HCT116 (cell line): ENCODE data around the gene SEC24D. TPM values are rescaled to one million over a fixed set of nuclear protein-coding genes. Genes with fewer than 3 reads are reported as not detected.

Experiments
- ATAC-seq: fragments of 200-7000 bp; cut with Tn5 transposase; 2 replicates; pipeline ENCODE4 v1.9.1; 2020; ENCODE audit warnings: mild to moderate bottlenecking, moderate library complexity
- BruUV-seq: library from RNA; stranded (reverse); fragments of 400-500 nt; replicated peaks from 2 replicates; lab custom pipeline; 2021; lab: Mats Ljungman, UMichigan
- CTCF ChIA-PET: fragments of 300-600 bp; sonication (Branson Sonifier 250); formaldehyde crosslinking; loops from one replicate; lab custom pipeline; 2021; ENCODE audit warnings: antibody characterized with exemption; lab: Charles Lee
- POLR2A ChIA-PET: fragments of 300-600, 350-600 bp; sonication (Branson Sonifier 250); formaldehyde crosslinking; loops from one replicate; lab custom pipeline; 2021; ENCODE audit warnings: antibody characterized with exemption; lab: Charles Lee
- RAD21 ChIA-PET, 2 experiments: fragments of 300-600 bp; sonication (Branson Sonifier 250); formaldehyde crosslinking; loops; one replicate each; lab custom pipeline; 2023; ENCODE audit warnings: low total read pairs in 2 of 2; ENCODE audit not compliant: uncharacterized antibody in 2 of 2, unreplicated experiment in 2 of 2, low non-redundant PET in 1 of 2; lab: Charles Lee
- DNase-seq: peaks from one replicate; pipeline ENCODE4 v3.0.0-alpha.2; 2010; ENCODE audit warnings: low read depth, low spot score
- H2AFZ ChIP-seq: fragments of 200-600 bp; shearing (Covaris generic), sonication (generic); 2 replicates; pipeline ENCODE4 v1.6.1; 2017; ENCODE audit warnings: low read depth, mixed run types, mixed read lengths, antibody characterized with exemption, low read length; ENCODE audit not compliant: poor library complexity, severe bottlenecking
- H3K27ac ChIP-seq: 2 replicates; pipeline ENCODE4 v1.5.1; 2012; ENCODE audit warnings: low read depth, low read length
- H3K27me3 ChIP-seq: fragments of 200-600 bp; sonication (generic); 2 replicates; pipeline ENCODE4 v1.6.1; 2016; ENCODE audit warnings: mixed run types, low read length, mixed read lengths; ENCODE audit not compliant: insufficient read depth
- H3K36me3 ChIP-seq, 2 experiments: fragments of 200-500 bp in 1 of 2; fragments of 200-600 bp in 1 of 2; sonication (Bioruptor generic) in 1 of 2; sonication (generic) in 1 of 2; 2 replicates each; pipeline versions ENCODE4 v1.5.1 to v1.6.1; 2014 to 2016; ENCODE audit warnings: low read length in 2 of 2, inconsistent platforms in 1 of 2, mixed read lengths in 1 of 2, mixed run types in 1 of 2; ENCODE audit not compliant: insufficient read depth in 2 of 2, control insufficient read depth in 1 of 2
- H3K4me1 ChIP-seq, 2 experiments: fragments of 200-600 bp in 1 of 2; sonication (generic) in 1 of 2; 2 replicates each; pipeline versions ENCODE4 v1.5.1 to v1.6.1; 2012 to 2017; ENCODE audit warnings: low read length in 2 of 2, inconsistent platforms in 1 of 2, mild to moderate bottlenecking in 1 of 2, mixed read lengths in 1 of 2, mixed run types in 1 of 2, moderate library complexity in 1 of 2; ENCODE audit not compliant: insufficient read depth in 2 of 2, control insufficient read depth in 1 of 2
- H3K4me2 ChIP-seq: fragments of 200-600 bp; sonication (generic); 2 replicates; pipeline ENCODE4 v1.6.1; 2017; ENCODE audit warnings: mixed run types, low read length, mixed read lengths
- H3K4me3 ChIP-seq, 2 experiments: fragments of 200-600 bp in 1 of 2; sonication (generic) in 1 of 2; replicated peaks in 1 of 2; 2 replicates each; pipeline ENCODE4 v1.5.1; 2011 to 2016; ENCODE audit warnings: low read length in 2 of 2, control low read depth in 1 of 2, low read depth in 1 of 2, mild to moderate bottlenecking in 1 of 2, mixed read lengths in 1 of 2, mixed run types in 1 of 2
- H3K79me2 ChIP-seq: fragments of 200-600 bp; sonication (generic); 2 replicates; pipeline ENCODE4 v1.6.1; 2017; ENCODE audit warnings: mild to moderate bottlenecking, mixed run types, low read length, moderate library complexity, mixed read lengths; ENCODE audit not compliant: insufficient read depth
- H3K9ac ChIP-seq: fragments of 200-600 bp; sonication (generic); 2 replicates; pipeline ENCODE4 v1.6.1; 2016; ENCODE audit warnings: low read length, mixed read lengths
- H3K9me2 ChIP-seq: fragments of 200-600 bp; sonication (generic), shearing (Covaris generic); 2 replicates; pipeline ENCODE4 v1.6.1; 2017; ENCODE audit warnings: mixed run types, mild to moderate bottlenecking, moderate library complexity; ENCODE audit not compliant: insufficient read depth
- H3K9me3 ChIP-seq, 2 experiments: fragments of 200-500 bp in 1 of 2; fragments of 200-600 bp in 1 of 2; sonication (Bioruptor generic) in 1 of 2; sonication (generic) in 1 of 2; 2 replicates each; pipeline ENCODE4 v1.6.1; 2014 to 2017; ENCODE audit warnings: low read length in 2 of 2, mixed read lengths in 2 of 2, inconsistent platforms in 1 of 2, low read depth in 1 of 2, mild to moderate bottlenecking in 1 of 2, mixed run types in 1 of 2, moderate library complexity in 1 of 2; ENCODE audit not compliant: control insufficient read depth in 1 of 2, insufficient read depth in 1 of 2
- H4K20me1 ChIP-seq: fragments of 200-600 bp; sonication (generic), shearing (Covaris generic); 2 replicates; pipeline ENCODE4 v1.6.1; 2017; ENCODE audit warnings: mixed run types, mild to moderate bottlenecking, moderate library complexity; ENCODE audit not compliant: insufficient read depth
- ATF3 ChIP-seq: IDR thresholded peaks from 2 replicates; pipeline ENCODE4 v1.6.1; 2012
- CEBPB ChIP-seq: IDR thresholded peaks from 2 replicates; pipeline ENCODE4 v1.6.1; 2012; ENCODE audit warnings: low read depth
- CTCF ChIP-seq, 3 experiments: fragments of 200-600 bp in 1 of 3; sonication (generic) in 1 of 3; IDR thresholded peaks in 2 of 3; conservative IDR thresholded peaks in 1 of 3; 2 replicates each; pipeline ENCODE4 v1.5.1; 2012 to 2017; ENCODE audit warnings: low read depth in 2 of 3, low read length in 2 of 3, antibody characterized with exemption in 1 of 3, borderline replicate concordance in 1 of 3, control low read depth in 1 of 3, mild to moderate bottlenecking in 1 of 3, mixed read lengths in 1 of 3, mixed run types in 1 of 3, moderate library complexity in 1 of 3; ENCODE audit not compliant: insufficient read depth in 1 of 3
- EGR1 ChIP-seq: IDR thresholded peaks from 2 replicates; pipeline ENCODE4 v1.6.1; 2012; ENCODE audit warnings: low read depth
- EZH2phosphoT487 ChIP-seq: fragments of 200-600 bp; IDR thresholded peaks from 2 replicates; pipeline ENCODE4 v1.6.1; 2018; ENCODE audit warnings: antibody characterized with exemption, borderline replicate concordance
- FOSL1 ChIP-seq: IDR thresholded peaks from 2 replicates; pipeline ENCODE4 v1.6.1; 2012; ENCODE audit warnings: low read depth
- JUND ChIP-seq: IDR thresholded peaks from 2 replicates; pipeline ENCODE4 v1.6.1; 2012
- SIN3A ChIP-seq: IDR thresholded peaks from 2 replicates; pipeline ENCODE4 v1.6.1; 2012; ENCODE audit warnings: low read depth
- SP1 ChIP-seq: IDR thresholded peaks from 2 replicates; pipeline ENCODE4 v1.6.1; 2012; ENCODE audit warnings: low read depth
- TCF7L2 ChIP-seq: IDR thresholded peaks from 2 replicates; pipeline ENCODE4 v1.7.0; 2011; ENCODE audit warnings: borderline replicate concordance, inconsistent platforms; ENCODE audit not compliant: insufficient read depth, insufficient read length; ENCODE audit errors: extremely low read depth
- ZBTB33 ChIP-seq: IDR thresholded peaks from 2 replicates; pipeline ENCODE4 v1.6.1; 2011; ENCODE audit warnings: mild to moderate bottlenecking, low read length, moderate library complexity; ENCODE audit not compliant: insufficient replicate concordance; ENCODE audit errors: extremely low read depth
- ZFX ChIP-seq: fragments of 450-650 bp; IDR thresholded peaks from 2 replicates; pipeline ENCODE4 v1.6.1; 2017
- ZNF274 ChIP-seq: fragments of 200-500 bp; sonication (Bioruptor generic); IDR thresholded peaks from 2 replicates; pipeline ENCODE4 v1.6.1; 2014; ENCODE audit warnings: mild to moderate bottlenecking, low read depth, low read length, inconsistent platforms
- intact Hi-C: fragments of 100-400 bp; cut with micrococcal nuclease; formaldehyde crosslinking; loops from 2 replicates; pipeline ENCODE4 v1.10.0; 2022
- total RNA-seq: library from RNA; stranded (reverse); gene quantifications from one replicate; pipeline ENCODE4 v1.2.1, GENCODE V29; 2021; ENCODE audit not compliant: unreplicated experiment
- TF ChIP-seq, protein P1 (sequence below): IDR thresholded peaks from 2 replicates; pipeline ENCODE4 v1.6.1; 2012; ENCODE audit warnings: low read depth

The SEC24D gene
- total RNA-seq, 1 experiment from 2014 or later = 28.5 TPM

- Histone ChIP-seq H3K36me3 (no peaks in the 10 kb centered on the region), H4K20me1 (no peaks in the 10 kb centered on the region), H3K4me2 (no peak overlapping the region), H3K9me3 (no peaks in the 10 kb centered on the region), H3K27ac (no peak overlapping the region), H3K9me2 (no peaks in the 10 kb centered on the region), H3K79me2 (no peaks in the 10 kb centered on the region), H2AFZ (no peak overlapping the region), H3K4me3 (no peak overlapping the region), H3K27me3 (no peaks in the 10 kb centered on the region)
- intact Hi-C loops = no loop called here
- RAD21 ChIA-PET = no interaction called here
- no TSS peak for BruUV-seq
- POLR2A ChIA-PET = no interaction called here
- CTCF ChIA-PET = no interaction called here
- ATAC-seq (no peak), DNase-seq (no peak)
- TF ChIP-seq EZH2phosphoT487 (no peak), SP1 (no peak), SIN3A (no peak), FOSL1 (no peak), ZNF274 (no peak), ATF3 (no peak), EGR1 (no peak), ZFX (no peak), JUND (no peak), ZBTB33 (no peak), CEBPB (no peak), TCF7L2 (no peak), CTCF (IDR thresholded peaks at IDR 0.05 in 2 of 3, conservative IDR thresholded peaks at IDR 0.05 in 1 of 3; ENCODE audit: borderline replicate concordance in 1 of 3, insufficient read depth in 1 of 3, low read depth in 2 of 3, low read length in 2 of 3) (no peak)
- TF ChIP-seq, protein P1, sequence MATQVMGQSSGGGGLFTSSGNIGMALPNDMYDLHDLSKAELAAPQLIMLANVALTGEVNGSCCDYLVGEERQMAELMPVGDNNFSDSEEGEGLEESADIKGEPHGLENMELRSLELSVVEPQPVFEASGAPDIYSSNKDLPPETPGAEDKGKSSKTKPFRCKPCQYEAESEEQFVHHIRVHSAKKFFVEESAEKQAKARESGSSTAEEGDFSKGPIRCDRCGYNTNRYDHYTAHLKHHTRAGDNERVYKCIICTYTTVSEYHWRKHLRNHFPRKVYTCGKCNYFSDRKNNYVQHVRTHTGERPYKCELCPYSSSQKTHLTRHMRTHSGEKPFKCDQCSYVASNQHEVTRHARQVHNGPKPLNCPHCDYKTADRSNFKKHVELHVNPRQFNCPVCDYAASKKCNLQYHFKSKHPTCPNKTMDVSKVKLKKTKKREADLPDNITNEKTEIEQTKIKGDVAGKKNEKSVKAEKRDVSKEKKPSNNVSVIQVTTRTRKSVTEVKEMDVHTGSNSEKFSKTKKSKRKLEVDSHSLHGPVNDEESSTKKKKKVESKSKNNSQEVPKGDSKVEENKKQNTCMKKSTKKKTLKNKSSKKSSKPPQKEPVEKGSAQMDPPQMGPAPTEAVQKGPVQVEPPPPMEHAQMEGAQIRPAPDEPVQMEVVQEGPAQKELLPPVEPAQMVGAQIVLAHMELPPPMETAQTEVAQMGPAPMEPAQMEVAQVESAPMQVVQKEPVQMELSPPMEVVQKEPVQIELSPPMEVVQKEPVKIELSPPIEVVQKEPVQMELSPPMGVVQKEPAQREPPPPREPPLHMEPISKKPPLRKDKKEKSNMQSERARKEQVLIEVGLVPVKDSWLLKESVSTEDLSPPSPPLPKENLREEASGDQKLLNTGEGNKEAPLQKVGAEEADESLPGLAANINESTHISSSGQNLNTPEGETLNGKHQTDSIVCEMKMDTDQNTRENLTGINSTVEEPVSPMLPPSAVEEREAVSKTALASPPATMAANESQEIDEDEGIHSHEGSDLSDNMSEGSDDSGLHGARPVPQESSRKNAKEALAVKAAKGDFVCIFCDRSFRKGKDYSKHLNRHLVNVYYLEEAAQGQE = no peak
- TF ChIP-seq, all 23 proteins: peak for 0
- peaks cover 0 to 10% of the 10 kb centered on the region in 2 experiments; a peak in 1 of 4 replicates for H3K4me1 ChIP-seq
- no peak overlapping the region for H3K9ac ChIP-seq
Measured at GRCh38 chr4:118848242-118848641, 12.3 kb upstream of the SEC24D start.
